SK-N-MC (cell line): ENCODE measurements around the gene RGS8.

Experiments
- DNase-seq: peaks from one replicate; pipeline ENCODE4 v3.0.0-alpha.2; 2011; ENCODE audit warnings: low read depth, low spot score
- H3K27ac ChIP-seq: fragments of 200-600 bp; sonication (generic); 2 replicates; pipeline ENCODE4 v1.5.1; 2016; ENCODE audit warnings: mixed run types
- H3K36me3 ChIP-seq: fragments of 200-600 bp; sonication (generic); 2 replicates; pipeline ENCODE4 v1.6.1; 2017; ENCODE audit warnings: antibody characterized with exemption, low read length, mixed read lengths; ENCODE audit not compliant: insufficient read depth
- H3K4me3 ChIP-seq: fragments of 200-600 bp; sonication (generic); 2 replicates; pipeline ENCODE4 v1.5.1; 2016
- H3K9ac ChIP-seq: fragments of 200-600 bp; sonication (generic); 2 replicates; pipeline ENCODE4 v1.8.0; 2017; ENCODE audit warnings: mixed run types, mixed read lengths; ENCODE audit not compliant: insufficient read length
- H3K9me3 ChIP-seq: fragments of 200-600 bp; sonication (generic); 2 replicates; pipeline ENCODE4 v1.6.1; 2017; ENCODE audit warnings: low read depth, mild to moderate bottlenecking, antibody characterized with exemption, low read length, moderate library complexity, mixed read lengths
- EZH2 ChIP-seq: fragments of 200-600 bp; sonication (generic); IDR thresholded peaks from one replicate; pipeline ENCODE4 v1.6.1; 2017; ENCODE audit warnings: antibody characterized with exemption
- FOXP2 ChIP-seq: optimal IDR thresholded peaks from 2 replicates; pipeline ENCODE3; 2011; ENCODE audit warnings: mild to moderate bottlenecking, moderate library complexity; ENCODE audit not compliant: insufficient read depth; ENCODE audit errors: extremely low read length, control extremely low read depth
- POLR2AphosphoS5 ChIP-seq: IDR thresholded peaks from 2 replicates; pipeline ENCODE4 v1.6.1; 2012; ENCODE audit warnings: mild to moderate bottlenecking, low read depth, low read length, borderline replicate concordance

Gene RGS8

DNA sequence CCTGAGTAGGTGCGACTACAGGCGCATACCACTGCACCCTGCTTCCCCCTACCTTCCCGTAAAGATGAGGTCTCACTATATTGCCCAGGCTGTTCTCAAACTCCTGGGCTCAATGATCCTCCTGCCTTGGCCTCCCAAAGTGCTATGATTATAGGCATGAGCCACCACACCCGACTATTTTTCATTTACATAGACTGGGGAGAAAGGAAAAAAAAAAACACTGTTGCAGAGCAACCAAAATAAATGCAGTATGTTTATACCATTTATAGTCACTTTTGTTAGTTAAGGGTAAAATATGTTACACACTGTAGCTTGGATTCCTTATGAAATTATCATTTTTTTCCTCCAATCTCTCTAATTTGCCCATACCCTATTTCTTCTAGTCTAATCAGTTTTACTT lies 35.2 kb upstream of the RGS8 start:
- no peak for DNase-seq
- Histone ChIP-seq H3K27ac (no peak overlapping the region), H3K9ac (no peak overlapping the region), H3K4me3 (no peak overlapping the region), H3K9me3 (no peaks in the 10 kb centered on the region), H3K36me3 (no peaks in the 10 kb centered on the region)
- no peak for TF ChIP-seq FOXP2
- TF ChIP-seq EZH2: no peak
- TF ChIP-seq POLR2AphosphoS5: no peak

DNA sequence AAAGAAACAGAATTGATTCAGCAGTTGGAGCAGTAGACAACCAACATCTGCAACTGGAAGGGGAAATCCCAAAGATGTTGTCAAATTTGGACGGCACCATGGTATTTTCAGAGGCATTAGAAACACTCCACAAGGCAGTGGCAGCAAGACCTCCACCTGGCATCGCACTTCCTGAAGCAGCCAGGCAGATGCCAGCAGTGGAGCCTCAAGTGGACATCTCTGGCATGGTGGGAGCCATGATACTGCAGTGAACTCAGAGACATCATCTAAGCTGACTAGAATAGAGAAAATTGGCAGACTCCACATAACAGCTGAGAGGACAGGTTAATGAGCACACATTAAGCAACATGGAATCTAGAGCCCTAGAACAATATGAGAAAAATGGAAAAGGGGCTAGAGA lies 33.9 kb upstream of the RGS8 start:
- H3K4me3 ChIP-seq: no peak overlapping the region
- no peak overlapping the region for H3K9ac ChIP-seq
- H3K9me3 ChIP-seq: no peaks in the 10 kb centered on the region
- TF ChIP-seq EZH2 (no peak), FOXP2 (no peak), POLR2AphosphoS5 (no peak)
- DNase-seq: no peak
- no peak overlapping the region for H3K27ac ChIP-seq
- H3K36me3 ChIP-seq: no peaks in the 10 kb centered on the region

DNA sequence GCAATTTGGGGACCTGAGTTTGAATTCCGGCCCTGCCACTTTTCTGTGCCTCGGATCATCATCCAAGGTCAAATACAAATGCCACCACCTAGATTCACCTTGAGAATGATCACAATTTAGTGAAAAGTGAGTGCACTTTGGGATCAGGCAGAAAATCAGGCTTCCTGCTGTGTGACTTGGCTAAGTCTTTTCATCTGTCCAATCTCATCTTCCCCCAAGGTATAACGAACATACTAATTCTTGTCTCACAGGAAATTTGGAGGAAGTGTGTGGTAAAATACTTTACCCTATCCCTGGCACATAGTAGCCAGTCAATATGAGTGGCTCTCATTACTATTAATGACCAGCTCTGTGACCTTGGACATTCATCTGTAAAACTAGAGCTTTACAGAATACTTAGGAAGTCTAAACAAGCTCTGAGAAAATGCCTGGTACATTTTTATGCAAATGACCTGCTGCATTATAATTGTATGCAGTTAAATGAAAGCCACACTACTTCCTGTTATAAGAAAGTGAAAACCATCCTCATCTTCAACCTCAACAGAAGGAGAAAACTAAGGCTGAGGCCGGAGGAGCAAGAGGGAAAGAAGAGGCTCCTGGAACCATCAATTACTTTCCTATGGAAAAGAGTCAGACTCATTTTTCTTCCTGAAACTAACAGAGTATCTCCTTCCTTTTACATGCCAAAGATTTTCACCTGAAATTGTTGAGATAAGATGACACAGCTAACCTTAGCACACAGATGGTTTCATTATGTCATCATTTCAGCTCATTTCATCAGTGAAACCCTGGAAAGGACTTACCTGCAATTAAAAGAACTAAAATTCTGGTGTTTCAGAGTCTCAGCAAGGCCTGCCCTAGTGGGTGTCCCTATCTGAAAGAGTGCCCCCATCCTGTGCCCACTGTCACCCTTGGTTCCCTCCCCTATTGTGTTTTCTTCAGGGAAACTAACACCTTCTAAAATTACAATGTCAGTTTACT lies 32.6 kb upstream of the RGS8 start:
- DNase-seq: no peak
- Histone ChIP-seq H3K36me3 (no peaks in the 10 kb centered on the region), H3K4me3 (peak overlapping the region; percentile 47), H3K27ac (peak overlapping the region; percentile 69), H3K9ac (no peak overlapping the region), H3K9me3 (no peaks in the 10 kb centered on the region)
- TF ChIP-seq FOXP2 (no peak), POLR2AphosphoS5 (no peak), EZH2 (no peak)

DNA sequence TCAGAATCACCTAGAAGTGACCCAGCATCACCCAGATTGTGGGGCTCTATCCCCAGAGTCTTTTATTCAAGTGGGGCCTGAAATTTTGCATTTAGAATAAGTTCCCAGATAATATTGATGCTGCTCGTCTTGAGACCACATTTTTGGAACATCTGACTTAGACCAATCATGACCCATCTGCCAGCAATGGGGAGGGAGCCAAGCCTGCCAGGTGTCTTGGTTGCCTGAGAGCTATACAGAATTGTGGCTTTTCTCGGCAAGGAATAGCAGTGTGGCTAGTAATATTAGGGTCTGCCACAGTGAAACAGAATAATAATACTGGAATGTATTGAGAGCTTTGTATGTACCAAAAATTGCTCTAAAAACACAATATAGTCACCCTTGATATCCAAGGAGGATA lies 31.1 kb upstream of the RGS8 start:
- Histone ChIP-seq H3K9ac (no peak overlapping the region), H3K27ac (no peak overlapping the region), H3K4me3 (no peak overlapping the region), H3K9me3 (no peaks in the 10 kb centered on the region), H3K36me3 (no peaks in the 10 kb centered on the region)
- no peak for DNase-seq
- TF ChIP-seq FOXP2 (no peak), POLR2AphosphoS5 (no peak), EZH2 (no peak)

DNA sequence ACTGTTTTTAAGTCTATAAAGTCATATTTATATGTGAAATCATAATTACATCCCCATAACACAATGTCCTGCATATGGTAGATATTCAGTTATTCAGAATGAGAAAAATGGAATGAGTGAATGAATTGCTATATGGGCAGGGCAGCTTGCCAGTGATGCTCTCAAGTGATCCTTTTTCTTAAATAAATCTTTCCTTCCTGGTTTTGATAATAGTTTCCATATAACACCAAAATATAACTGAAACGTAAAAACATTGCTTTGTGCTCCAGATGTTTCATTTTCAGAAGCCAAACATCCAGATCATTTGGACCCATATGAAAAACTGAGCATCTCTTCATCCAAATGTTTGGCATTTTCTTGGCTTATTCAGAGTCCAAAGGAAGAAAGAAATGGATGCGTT lies 30.2 kb upstream of the RGS8 start:
- TF ChIP-seq POLR2AphosphoS5: no peak
- no peak for TF ChIP-seq EZH2
- no peak for TF ChIP-seq FOXP2

DNA sequence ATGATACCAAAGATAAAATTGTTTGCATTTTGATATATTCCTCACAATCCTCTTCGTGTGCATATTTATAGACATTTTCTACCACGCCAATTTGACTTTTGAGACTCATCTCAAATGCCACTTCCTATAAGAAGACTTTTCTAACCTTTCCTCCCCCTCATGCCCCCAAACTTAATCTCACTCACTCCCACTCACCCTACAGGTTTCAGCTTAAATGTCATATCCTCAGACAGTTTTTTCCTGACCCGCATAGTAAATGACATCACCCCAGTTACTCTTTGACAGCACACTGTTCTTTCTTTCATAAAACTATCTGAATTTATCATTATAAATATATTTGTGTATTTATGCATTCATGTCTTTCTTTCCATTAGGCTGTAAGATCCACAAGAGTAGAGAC lies 29.6 kb upstream of the RGS8 start:
- H3K9ac ChIP-seq: no peak overlapping the region
- no peaks in the 10 kb centered on the region for H3K9me3 ChIP-seq
- no peak overlapping the region for H3K27ac ChIP-seq
- TF ChIP-seq FOXP2 (no peak), POLR2AphosphoS5 (no peak), EZH2 (no peak)
- H3K4me3 ChIP-seq: no peak overlapping the region
- no peak for DNase-seq
- no peaks in the 10 kb centered on the region for H3K36me3 ChIP-seq

More for the DNA sequence above, 30.2 kb upstream of the RGS8 start:
- no peak overlapping the region for H3K27ac ChIP-seq
- no peaks in the 10 kb centered on the region for H3K9me3 ChIP-seq
- no peak overlapping the region for H3K4me3 ChIP-seq
- no peaks in the 10 kb centered on the region for H3K36me3 ChIP-seq
- H3K9ac ChIP-seq: no peak overlapping the region
- DNase-seq: no peak

DNA sequence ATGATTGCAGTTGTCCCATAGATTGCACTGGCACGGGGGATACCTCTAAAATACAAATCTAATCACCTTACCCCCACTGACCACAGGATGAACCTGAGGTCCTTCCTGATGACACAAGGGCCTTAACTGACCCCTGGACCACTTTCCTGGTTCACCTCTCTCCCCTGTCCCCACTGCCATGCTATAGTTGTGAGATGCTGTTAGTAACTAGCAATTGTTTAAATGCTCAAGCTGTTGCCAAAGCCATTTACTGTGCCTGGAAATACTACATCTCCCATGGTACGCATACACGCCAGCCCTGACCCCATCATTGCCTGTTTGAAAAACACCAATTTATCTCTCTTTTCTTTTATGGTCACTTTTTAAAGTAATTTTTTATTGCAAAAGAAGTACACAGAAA lies 29.1 kb upstream of the RGS8 start:
- no peak overlapping the region for H3K27ac ChIP-seq
- H3K36me3 ChIP-seq: no peaks in the 10 kb centered on the region
- no peak overlapping the region for H3K9ac ChIP-seq
- H3K4me3 ChIP-seq: no peak overlapping the region
- DNase-seq: no peak
- no peak for TF ChIP-seq EZH2
- TF ChIP-seq POLR2AphosphoS5: no peak
- H3K9me3 ChIP-seq: no peaks in the 10 kb centered on the region

DNA sequence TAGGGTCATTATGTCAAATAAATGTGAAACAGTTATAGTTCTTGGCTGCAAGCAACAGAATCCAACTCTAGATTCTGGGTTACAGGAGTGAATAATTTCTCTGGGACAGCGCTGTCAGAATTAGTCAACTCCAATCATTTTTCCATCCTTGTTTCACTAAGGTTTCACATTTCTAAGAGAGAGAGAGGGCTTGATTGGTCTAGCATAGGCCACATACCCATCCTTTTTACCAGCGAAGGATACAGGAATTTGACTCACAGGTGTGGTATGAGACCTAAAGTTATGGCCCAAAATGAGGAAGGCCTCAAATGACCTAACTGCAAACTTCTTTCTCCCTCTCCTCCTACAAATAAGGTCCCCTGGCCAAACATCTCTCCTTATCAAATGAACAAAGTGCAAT lies 25.5 kb upstream of the RGS8 start:
- H3K36me3 ChIP-seq: no peaks in the 10 kb centered on the region
- no peaks in the 10 kb centered on the region for H3K9me3 ChIP-seq
- H3K27ac ChIP-seq: no peak overlapping the region
- H3K9ac ChIP-seq: no peak overlapping the region
- no peak for DNase-seq
- no peak for TF ChIP-seq EZH2
- no peak for TF ChIP-seq FOXP2
- TF ChIP-seq POLR2AphosphoS5: no peak
- H3K4me3 ChIP-seq: no peak overlapping the region
